ENCODE data around the gene PLAU.

DNA sequence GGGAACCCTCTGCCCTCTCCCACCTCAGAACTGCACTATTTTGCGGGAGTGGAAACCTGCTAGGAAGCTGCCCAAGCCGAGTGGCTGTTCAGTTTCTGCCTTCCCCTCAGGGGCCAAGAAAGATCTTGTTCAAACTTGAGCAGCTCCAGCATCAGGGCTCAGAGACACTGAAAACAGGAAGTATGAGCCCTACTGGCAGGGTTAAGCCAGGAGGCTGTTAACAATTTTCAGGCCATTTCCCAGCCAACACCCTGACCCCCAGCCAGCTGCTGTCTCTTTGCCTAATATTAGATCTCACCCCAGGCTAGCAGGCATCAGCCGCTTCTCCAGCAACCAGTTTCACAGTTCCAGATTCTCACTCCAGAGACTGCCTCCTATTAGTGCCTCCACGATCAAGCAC is 9.2 kb downstream of the PLAU start:
- TF ChIP-seq, protein P1, sequence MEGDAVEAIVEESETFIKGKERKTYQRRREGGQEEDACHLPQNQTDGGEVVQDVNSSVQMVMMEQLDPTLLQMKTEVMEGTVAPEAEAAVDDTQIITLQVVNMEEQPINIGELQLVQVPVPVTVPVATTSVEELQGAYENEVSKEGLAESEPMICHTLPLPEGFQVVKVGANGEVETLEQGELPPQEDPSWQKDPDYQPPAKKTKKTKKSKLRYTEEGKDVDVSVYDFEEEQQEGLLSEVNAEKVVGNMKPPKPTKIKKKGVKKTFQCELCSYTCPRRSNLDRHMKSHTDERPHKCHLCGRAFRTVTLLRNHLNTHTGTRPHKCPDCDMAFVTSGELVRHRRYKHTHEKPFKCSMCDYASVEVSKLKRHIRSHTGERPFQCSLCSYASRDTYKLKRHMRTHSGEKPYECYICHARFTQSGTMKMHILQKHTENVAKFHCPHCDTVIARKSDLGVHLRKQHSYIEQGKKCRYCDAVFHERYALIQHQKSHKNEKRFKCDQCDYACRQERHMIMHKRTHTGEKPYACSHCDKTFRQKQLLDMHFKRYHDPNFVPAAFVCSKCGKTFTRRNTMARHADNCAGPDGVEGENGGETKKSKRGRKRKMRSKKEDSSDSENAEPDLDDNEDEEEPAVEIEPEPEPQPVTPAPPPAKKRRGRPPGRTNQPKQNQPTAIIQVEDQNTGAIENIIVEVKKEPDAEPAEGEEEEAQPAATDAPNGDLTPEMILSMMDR (IDR thresholded peaks at IDR 0.05) = no peak
- no peak for TF ChIP-seq POLR2A (IDR thresholded peaks at IDR 0.05)

Data from upper lobe of left lung (tissue), 4 donors.